CD14-positive monocyte (primary cell): ENCODE data around the gene JARID2. TPM values are rescaled to one million over a fixed set of nuclear protein-coding genes. Genes with fewer than 3 reads are reported as not detected.

Source experiments
- DNase-seq, 3 donors: peaks; one replicate each; pipeline ENCODE4 v3.0.0-alpha.2; 2011 to 2022
- H2AFZ ChIP-seq: 2 replicates; pipeline ENCODE4 v1.6.0; 2012; ENCODE audit warnings: mild to moderate bottlenecking, low read depth, low read length, inconsistent platforms; ENCODE audit not compliant: insufficient read depth, poor library complexity, severe bottlenecking
- H3K27ac ChIP-seq, 2 donors: 1 replicate in 1 of 2; 2 replicates in 1 of 2; pipeline ENCODE4 v1.5.1; 2012 to 2013; ENCODE audit warnings: low read length in 2 of 2, control low read depth in 1 of 2, inconsistent platforms in 1 of 2, low read depth in 1 of 2, mild to moderate bottlenecking in 1 of 2
- H3K27me3 ChIP-seq, 2 donors: one replicate each; pipeline versions ENCODE4 v1.6.0 to v1.6.1; 2011 to 2013; ENCODE audit warnings: low read length in 2 of 2; ENCODE audit not compliant: control insufficient read depth in 2 of 2, insufficient read depth in 2 of 2
- H3K36me3 ChIP-seq, 2 donors: replicated peaks in 1 of 2; 1 replicate in 1 of 2; 2 replicates in 1 of 2; pipeline versions ENCODE4 v1.5.1 to v1.6.1; 2012 to 2013; ENCODE audit warnings: low read length in 2 of 2, control low read depth in 1 of 2, inconsistent platforms in 1 of 2, mild to moderate bottlenecking in 1 of 2; ENCODE audit not compliant: insufficient read depth in 2 of 2, control insufficient read depth in 1 of 2
- H3K4me1 ChIP-seq, 2 donors: 1 replicate in 1 of 2; 2 replicates in 1 of 2; pipeline versions ENCODE4 v1.5.1 to v1.6.1; 2012 to 2013; ENCODE audit warnings: low read length in 2 of 2, control low read depth in 1 of 2, inconsistent platforms in 1 of 2, mild to moderate bottlenecking in 1 of 2, moderate library complexity in 1 of 2; ENCODE audit not compliant: insufficient read depth in 2 of 2, control insufficient read depth in 1 of 2
- H3K4me2 ChIP-seq: replicated peaks from 2 replicates; pipeline ENCODE3; 2012; ENCODE audit warnings: low read length, moderate library complexity, mild to moderate bottlenecking; ENCODE audit not compliant: poor library complexity, severe bottlenecking; ENCODE audit errors: extremely low read depth
- H3K4me3 ChIP-seq, 3 experiments: fragments of 200-600 bp in 1 of 3; sonication (generic) in 1 of 3; replicated peaks in 1 of 3; 1 replicate in 2 of 3; 2 replicates in 1 of 3; pipeline ENCODE4 v1.5.1; 2011 to 2013; ENCODE audit warnings: low read length in 3 of 3, mild to moderate bottlenecking in 3 of 3, control low read depth in 2 of 3, low read depth in 2 of 3, inconsistent platforms in 1 of 3, moderate library complexity in 1 of 3
- H3K79me2 ChIP-seq: 2 replicates; pipeline ENCODE4 v1.6.0; 2012; ENCODE audit warnings: mild to moderate bottlenecking, control low read depth, inconsistent platforms, low read length, moderate library complexity; ENCODE audit not compliant: insufficient read depth
- H3K9ac ChIP-seq: 2 replicates; pipeline ENCODE4 v1.6.0; 2017; ENCODE audit warnings: low read length, mild to moderate bottlenecking; ENCODE audit not compliant: insufficient read depth, poor library complexity, severe bottlenecking
- H3K9me3 ChIP-seq, 2 donors: replicated peaks in 1 of 2; 1 replicate in 1 of 2; 2 replicates in 1 of 2; pipeline versions ENCODE4 v1.5.1 to v1.6.1; 2012 to 2013; ENCODE audit warnings: low read length in 2 of 2, control low read depth in 1 of 2; ENCODE audit not compliant: control insufficient read depth in 1 of 2, insufficient read depth in 1 of 2
- H4K20me1 ChIP-seq: 2 replicates; pipeline ENCODE4 v1.6.0; 2012; ENCODE audit warnings: mild to moderate bottlenecking, low read length, control low read depth, moderate library complexity; ENCODE audit not compliant: insufficient read depth
- H3K27ac Mint-ChIP-seq, 7 donors: one replicate each; pipeline ENCODE4 v1.8.0; 2020; ENCODE audit warnings: mild to moderate bottlenecking in 7 of 7, mixed read lengths in 7 of 7, moderate library complexity in 6 of 7, inconsistent platforms in 2 of 7
- H3K27me3 Mint-ChIP-seq, 3 donors: one replicate each; pipeline ENCODE4 v1.8.0; 2021 to 2022; ENCODE audit warnings: low read depth in 3 of 3, mild to moderate bottlenecking in 3 of 3, mixed read lengths in 3 of 3, moderate library complexity in 3 of 3, inconsistent platforms in 1 of 3
- H3K36me3 Mint-ChIP-seq, 2 donors: one replicate each; pipeline ENCODE4 v1.8.0; 2020; ENCODE audit warnings: mixed read lengths in 2 of 2, inconsistent platforms in 1 of 2, mild to moderate bottlenecking in 1 of 2
- H3K4me1 Mint-ChIP-seq: one replicate; pipeline ENCODE4 v1.8.0; 2020; ENCODE audit warnings: mild to moderate bottlenecking, mixed read lengths
- H3K4me3 Mint-ChIP-seq, 2 donors: one replicate each; pipeline ENCODE4 v1.8.0; 2020; ENCODE audit warnings: mild to moderate bottlenecking in 2 of 2, mixed read lengths in 2 of 2, moderate library complexity in 1 of 2
- H3K9me3 Mint-ChIP-seq, 7 donors: one replicate each; pipeline ENCODE4 v1.8.0; 2020 to 2022; ENCODE audit warnings: mixed read lengths in 7 of 7, mild to moderate bottlenecking in 6 of 7, moderate library complexity in 6 of 7, inconsistent platforms in 2 of 7
- WGBS: methylation state at CpG from one replicate; pipeline ENCODE4 v1.1.5; 2013; ENCODE audit warnings: missing lambda C conversion rate; ENCODE audit not compliant: insufficient coverage; 5-methylcytosine and 5-hydroxymethylcytosine counted together
- intact Hi-C, 2 donors: fragments of 100-400 bp; cut with micrococcal nuclease; formaldehyde crosslinking; loops; one replicate each; pipeline versions ENCODE4 v1.15.0 to v1.15.1; 2023
- polyA minus RNA-seq: library from RNA; depleted of rRNA, polyadenylated mRNA; stranded (reverse); fragments of >200 nt; gene quantifications from 2 replicates; pipeline ENCODE4 v1.2.3, GENCODE V29; 2012
- polyA plus RNA-seq, 3 donors: library from polyadenylated mRNA; depleted of rRNA in 1 of 3; unstranded in 2 of 3; stranded (reverse) in 1 of 3; fragments of 300-500 nt in 2 of 3; fragments of >200 nt in 1 of 3; fragmentation: Illumina TruSeq in 2 of 3; gene quantifications; 1 replicate in 2 of 3; 2 replicates in 1 of 3; pipeline ENCODE4 v1.2.3, GENCODE V29; 2012 to 2021
- total RNA-seq, 12 experiments: library from RNA in 1 of 12; stranded (reverse) in 1 of 12; fragments of 120-200 nt in 1 of 12; gene quantifications; one replicate each; pipeline ENCODE4 v1.2.4 and lab custom pipeline; 2013 to 2026; ENCODE audit warnings: mixed read lengths in 6 of 12, inconsistent platforms in 1 of 12
- TF ChIP-seq, protein P1 (sequence below): fragments of 200-600 bp; IDR thresholded peaks from one replicate; pipeline ENCODE4 v1.8.0; 2022; ENCODE audit warnings: antibody characterized with exemption, mild to moderate bottlenecking

The JARID2 gene
- total RNA-seq (2013): 31.6 TPM
- polyA plus RNA-seq (10 to 100 TPM in 2 of 3 donors, 1 to 10 TPM in 1; 6.8 to 17.5 (median 12.5) TPM), polyA minus RNA-seq (32.0 and 46.5 TPM in 2 replicates), total RNA-seq (lab: John Stamatoyannopoulos, UW) (273 to 801 (median 514) reads per million in 11 experiments)

DNA sequence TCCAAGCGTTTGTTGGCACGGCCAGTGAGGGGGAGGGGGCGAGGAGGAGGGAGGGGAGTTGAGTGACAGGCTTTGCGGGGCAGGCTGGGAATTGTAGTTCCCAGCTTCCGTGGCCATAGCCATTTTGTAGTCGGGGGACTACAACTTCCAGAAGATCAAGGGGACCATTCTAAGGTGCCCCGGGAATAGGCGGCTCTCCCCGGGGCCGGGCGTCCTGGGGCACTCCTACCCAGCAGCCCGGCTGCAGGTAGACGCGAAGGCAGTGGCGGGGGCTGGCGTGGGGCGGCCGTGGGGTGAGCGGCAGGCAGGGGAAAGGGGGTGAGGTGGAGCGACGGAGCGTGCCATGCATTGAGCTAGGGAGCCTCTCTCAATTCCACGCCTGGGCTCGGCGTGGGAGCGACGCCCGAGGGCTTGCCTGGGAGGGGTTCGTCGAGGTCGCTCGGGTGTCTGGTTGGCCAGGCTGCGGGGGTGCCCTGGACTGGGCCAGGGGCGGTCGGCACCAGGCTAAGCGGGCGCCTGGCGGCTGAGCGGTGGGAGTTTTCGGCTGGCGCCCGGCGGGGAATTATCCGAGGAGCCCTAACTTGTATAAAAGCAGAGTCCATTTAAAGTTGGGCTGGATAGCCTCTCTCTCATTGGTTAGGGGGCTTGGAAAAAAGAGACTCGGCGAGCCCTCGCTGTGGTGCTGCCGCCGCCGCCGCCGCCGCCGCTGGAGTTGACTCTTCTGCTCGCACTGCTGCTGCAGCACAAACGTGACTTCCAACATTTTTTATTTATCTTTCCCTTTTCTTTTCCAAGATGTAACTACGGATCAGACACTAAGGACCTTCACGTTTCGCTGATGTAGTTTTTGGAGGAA is at the start of gene JARID2:
JARID2 (plus strand) TSS at position 709 of the 856 bp plus-strand sequence. CDS start 471 bp downstream, outside the sequence.
- Mint-ChIP-seq H3K27me3 (no peaks in the 10 kb centered on the region), H3K36me3 (peaks cover under 1 to 18% of the 10 kb centered on the region in 2 donors), H3K4me3 (peak within 1 kb of the TSS; percentile 99 to 100), H3K4me1 (peaks cover 25% of the 10 kb centered on the region), H3K27ac (peak within 1 kb of the TSS; percentile 96 to 99 (median 98)), H3K9me3 (peaks cover 0 to 2% (median 0%) of the 10 kb centered on the region in 7 donors)
- Histone ChIP-seq H3K4me3 (peak within 1 kb of the TSS; percentile 90 to 100 (median 98)), H4K20me1 (peaks cover 41% of the 10 kb centered on the region), H3K4me1 (peaks cover 33 to 44% of the 10 kb centered on the region in 2 donors), H3K27ac (peak within 1 kb of the TSS; percentile 71 to 90), H3K36me3 (no peaks in the 10 kb centered on the region), H3K27me3 (no peaks in the 10 kb centered on the region), H3K4me2 (peak within 1 kb of the TSS; percentile 84), H3K9ac (peak within 1 kb of the TSS; percentile 92), H3K9me3 (no peaks in the 10 kb centered on the region), H3K79me2 (peaks cover 51% of the 10 kb centered on the region), H2AFZ (peak within 1 kb of the TSS; percentile 96)
- 0% methylated on average over 46 of the region's 59 CpGs for WGBS
- DNase-seq: peak; percentile 97 to 98 (median 98)
- intact Hi-C loops: loop anchor here (2.0 to 5.0 kb wide), 5 partner anchors 38 to 1033 kb away; no protein-coding TSS in a partner anchor
- TF ChIP-seq, protein P1, sequence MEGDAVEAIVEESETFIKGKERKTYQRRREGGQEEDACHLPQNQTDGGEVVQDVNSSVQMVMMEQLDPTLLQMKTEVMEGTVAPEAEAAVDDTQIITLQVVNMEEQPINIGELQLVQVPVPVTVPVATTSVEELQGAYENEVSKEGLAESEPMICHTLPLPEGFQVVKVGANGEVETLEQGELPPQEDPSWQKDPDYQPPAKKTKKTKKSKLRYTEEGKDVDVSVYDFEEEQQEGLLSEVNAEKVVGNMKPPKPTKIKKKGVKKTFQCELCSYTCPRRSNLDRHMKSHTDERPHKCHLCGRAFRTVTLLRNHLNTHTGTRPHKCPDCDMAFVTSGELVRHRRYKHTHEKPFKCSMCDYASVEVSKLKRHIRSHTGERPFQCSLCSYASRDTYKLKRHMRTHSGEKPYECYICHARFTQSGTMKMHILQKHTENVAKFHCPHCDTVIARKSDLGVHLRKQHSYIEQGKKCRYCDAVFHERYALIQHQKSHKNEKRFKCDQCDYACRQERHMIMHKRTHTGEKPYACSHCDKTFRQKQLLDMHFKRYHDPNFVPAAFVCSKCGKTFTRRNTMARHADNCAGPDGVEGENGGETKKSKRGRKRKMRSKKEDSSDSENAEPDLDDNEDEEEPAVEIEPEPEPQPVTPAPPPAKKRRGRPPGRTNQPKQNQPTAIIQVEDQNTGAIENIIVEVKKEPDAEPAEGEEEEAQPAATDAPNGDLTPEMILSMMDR: no peak

DNA sequence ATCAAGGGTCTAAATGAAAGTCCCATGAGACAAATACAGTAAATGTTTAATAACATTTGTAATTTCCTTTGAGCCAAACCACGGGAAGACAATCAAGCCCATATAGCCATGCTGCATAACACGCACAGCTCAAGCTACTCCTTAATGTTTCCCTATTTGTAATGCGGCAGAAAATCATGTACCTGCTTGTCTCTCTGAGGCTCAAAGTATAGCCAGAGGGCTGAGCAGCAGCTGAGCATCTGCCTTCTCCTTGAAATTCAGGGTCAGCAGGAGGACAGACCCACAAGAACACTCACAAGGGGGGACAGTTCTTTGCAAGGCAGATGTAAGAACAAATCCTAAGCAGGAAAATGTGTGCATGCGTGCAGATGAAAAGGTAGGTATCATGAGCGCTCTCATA is 45.8 kb upstream of the JARID2 start:
- Histone ChIP-seq H3K79me2 (no peaks in the 10 kb centered on the region), H3K4me2 (no peak overlapping the region), H2AFZ (no peak overlapping the region), H3K27ac (no peak overlapping the region), H4K20me1 (no peaks in the 10 kb centered on the region), H3K4me1 (no peaks in the 10 kb centered on the region), H3K9ac (no peak overlapping the region), H3K4me3 (no peak overlapping the region), H3K9me3 (no peaks in the 10 kb centered on the region), H3K27me3 (no peaks in the 10 kb centered on the region), H3K36me3 (no peaks in the 10 kb centered on the region)
- H3K36me3 Mint-ChIP-seq: no peaks in the 10 kb centered on the region
- H3K27me3 Mint-ChIP-seq: peaks cover 0 to 4% (median 2%) of the 10 kb centered on the region in 3 donors
- peaks cover 0 to 1% (median 0%) of the 10 kb centered on the region in 7 donors for H3K9me3 Mint-ChIP-seq
- TF ChIP-seq, protein P1: no peak
- H3K27ac Mint-ChIP-seq: no peak overlapping the region
- H3K4me3 Mint-ChIP-seq: no peak overlapping the region
- intact Hi-C loops: no loop called here
- 82% methylated on average over 3 of the region's 5 CpGs for WGBS
- H3K4me1 Mint-ChIP-seq: no peaks in the 10 kb centered on the region
- no peak for DNase-seq
